IPS DF 4.7 (cell line): ENCODE results near the gene NPAS3.

Source experiments
- DNase-seq: peaks from one replicate; pipeline ENCODE4 v3.0.0-alpha.2; 2013; ENCODE audit warnings: low spot score; ENCODE audit errors: extremely low read depth

Gene NPAS3

GRCh38 chr14:33465846-33466700 lies 527.4 kb downstream of the NPAS3 start:
- DNase-seq = no peak

- no peak for DNase-seq
Measured at GRCh38 chr14:33467971-33468370, 529.3 kb downstream of the NPAS3 start.

DNA sequence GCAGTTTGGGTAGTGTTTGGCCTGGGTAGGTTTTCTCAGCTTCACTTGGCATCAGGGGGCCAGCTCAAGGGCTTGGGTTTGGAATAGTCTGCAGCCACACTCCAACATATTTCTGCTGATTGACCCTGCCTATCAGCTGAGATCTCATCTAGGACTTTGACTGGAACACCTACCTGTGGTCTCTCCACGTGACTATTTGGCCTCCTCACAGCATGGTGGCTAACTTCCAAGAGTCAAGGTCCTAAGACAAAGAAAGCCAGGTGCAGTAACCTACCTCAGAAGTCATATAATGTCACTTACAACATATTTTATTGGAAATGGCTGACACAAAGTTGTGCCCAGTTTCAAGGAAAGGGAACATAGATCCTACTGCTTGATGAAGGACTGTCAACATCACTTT lies 531.2 kb downstream of the NPAS3 start:
- DNase-seq = no peak

- no peak for DNase-seq
Measured at GRCh38 chr14:33471776-33472175, 533.1 kb downstream of the NPAS3 start.

- peak; percentile 82 for DNase-seq
Measured at GRCh38 chr14:33475623-33476022, 536.9 kb downstream of the NPAS3 start.

DNA sequence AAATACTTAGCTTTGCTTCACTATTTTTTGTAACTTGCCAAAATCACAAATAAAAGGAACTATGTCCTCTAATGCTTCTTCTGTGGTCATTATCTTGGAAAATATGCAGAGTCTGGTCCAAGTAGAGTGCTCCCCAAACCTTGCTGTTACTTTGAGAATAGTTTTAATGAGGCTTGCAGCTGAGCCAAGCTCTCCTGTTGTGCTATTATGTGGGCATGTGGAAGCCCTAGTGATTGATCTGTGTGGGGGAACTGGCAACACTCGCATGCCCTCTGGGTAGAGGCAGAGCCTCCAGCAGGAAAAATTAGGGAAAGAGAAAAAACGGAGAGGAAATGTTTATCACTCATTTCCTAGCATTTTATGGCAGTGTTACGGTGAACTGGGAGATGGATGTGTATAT lies 539.1 kb downstream of the NPAS3 start:
- no peak for DNase-seq

- no peak for DNase-seq
Measured at GRCh38 chr14:33480071-33480886, 541.6 kb downstream of the NPAS3 start.

- no peak for DNase-seq
Measured at GRCh38 chr14:33480887-33481184, 542.2 kb downstream of the NPAS3 start.

DNA sequence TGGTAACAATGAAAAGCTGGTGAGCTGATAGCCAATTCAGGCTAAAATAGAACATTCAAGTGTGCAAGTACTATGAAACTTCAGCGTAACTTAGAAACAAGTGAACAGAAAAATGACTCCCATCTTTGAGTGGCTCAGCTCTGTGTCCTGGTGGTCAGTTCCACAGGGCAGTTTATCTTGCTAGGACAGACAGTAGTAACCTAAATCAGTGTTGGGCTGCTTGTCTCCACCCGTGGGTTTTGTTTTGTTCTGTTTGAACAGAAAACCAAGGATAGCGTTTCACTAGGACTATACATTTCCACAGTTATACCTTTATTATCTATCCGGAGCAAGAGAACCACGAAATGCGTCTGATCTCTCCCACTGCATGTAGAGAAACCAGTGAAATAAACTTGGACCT lies 544.4 kb downstream of the NPAS3 start:
- no peak for DNase-seq

- no peak for DNase-seq
Measured at GRCh38 chr14:33483541-33483940, 544.9 kb downstream of the NPAS3 start.

DNA sequence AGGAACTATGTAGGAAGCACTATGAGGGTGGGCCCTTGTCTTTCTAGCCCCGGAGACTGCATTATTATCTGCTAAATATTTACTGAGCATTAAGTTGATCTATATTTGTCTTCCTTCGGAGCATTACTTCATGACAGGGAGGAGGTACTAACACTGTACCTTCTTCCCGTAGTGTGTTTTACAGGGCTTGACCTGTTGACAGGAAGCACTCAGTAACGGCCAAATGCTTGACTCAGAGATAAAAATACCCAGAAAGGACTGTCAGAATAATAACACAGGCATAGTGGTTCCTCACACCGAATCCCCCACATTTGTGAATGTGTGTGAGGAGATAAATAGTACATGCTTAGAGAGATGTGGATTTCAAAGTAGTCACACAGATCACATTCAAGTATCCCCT lies 545.6 kb downstream of the NPAS3 start:
- DNase-seq = no peak

DNA sequence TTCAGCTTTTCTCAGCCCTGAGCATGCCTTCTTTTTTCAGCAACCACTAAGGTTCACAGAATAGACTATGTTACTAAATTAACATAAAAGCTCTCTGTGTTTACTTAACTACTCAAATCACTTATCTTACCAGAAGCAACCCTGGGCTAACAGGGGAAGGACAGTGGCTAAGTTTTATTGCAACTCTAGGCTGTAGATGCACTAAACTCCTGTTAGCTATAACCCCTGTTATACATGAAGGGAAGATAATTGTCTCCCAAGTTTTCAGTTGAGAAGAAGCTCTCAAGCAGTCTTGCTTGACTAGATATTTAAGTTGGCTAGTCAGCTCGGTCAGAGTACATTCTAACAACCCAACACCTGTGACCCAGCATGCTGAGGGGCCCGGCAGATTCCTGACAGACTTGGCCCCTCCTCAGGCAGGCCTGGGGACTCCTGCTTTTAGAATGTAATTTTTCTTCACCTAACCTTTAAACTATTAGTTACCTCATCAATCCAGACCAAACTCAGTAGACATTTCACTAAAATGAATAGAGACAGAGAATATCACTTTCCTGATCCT lies 547.7 kb downstream of the NPAS3 start:
- no peak for DNase-seq

DNA sequence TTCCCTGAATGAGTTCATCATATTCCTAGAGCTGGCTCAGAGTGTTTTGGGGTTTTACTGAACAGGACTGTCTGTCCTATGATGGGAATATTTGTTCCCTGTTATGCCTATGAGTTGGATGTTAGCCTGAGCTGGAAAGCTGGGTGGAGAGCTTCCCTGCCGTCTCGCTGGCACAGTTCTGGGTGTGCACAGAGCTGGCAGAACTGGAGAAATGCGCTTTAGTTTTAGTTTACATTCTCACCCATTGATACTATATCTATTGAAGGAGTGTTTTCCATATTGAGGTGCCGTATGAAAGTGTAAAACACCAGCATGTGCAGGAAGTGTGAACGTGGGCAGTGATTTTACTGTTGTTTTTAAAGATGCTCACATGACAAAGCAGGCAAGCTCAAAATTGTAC lies 549.9 kb downstream of the NPAS3 start:
- no peak for DNase-seq

DNA sequence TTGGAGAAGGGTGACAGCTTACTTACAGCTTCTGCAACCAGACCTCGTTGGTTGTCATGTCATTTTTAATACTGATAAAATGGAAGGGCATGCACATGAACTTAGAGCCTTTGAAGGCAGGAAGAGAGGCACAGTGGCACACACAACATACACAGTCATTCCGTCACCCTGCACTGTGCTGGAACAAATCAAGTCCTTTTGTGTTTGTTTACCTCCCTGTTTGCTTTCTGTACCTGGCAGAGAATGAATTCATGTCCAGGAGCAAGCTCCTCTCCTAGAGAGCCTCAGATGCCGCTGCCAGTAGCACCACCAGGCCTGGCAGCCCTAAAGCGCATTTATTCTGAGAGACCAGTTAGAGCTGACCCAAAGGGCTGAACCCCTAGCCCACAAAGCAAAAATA lies 551.9 kb downstream of the NPAS3 start:
- no peak for DNase-seq

DNA sequence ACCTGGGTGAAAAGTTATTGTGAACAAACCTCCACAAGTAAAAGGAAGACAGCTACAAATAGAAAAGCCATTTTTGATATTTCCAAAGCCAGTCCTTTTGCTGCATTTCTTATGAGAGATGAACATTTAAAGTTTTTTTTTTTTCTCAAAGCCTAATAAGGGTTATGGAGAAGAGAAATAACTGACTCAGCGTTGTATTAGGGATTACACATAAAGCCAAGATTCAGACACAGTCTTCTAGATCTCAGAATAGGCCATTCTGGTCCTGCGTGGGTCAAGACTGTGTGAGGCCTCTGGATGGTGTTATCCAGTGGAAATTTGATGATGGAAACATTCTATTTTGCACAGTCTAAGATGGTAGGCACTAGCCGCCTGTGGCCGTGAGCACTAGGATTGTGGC lies 552.4 kb downstream of the NPAS3 start:
- DNase-seq = no peak

GRCh38 chr14:33492491-33492890 lies 553.8 kb downstream of the NPAS3 start:
- no peak for DNase-seq

- no peak for DNase-seq
Measured at GRCh38 chr14:33493266-33493665, 554.6 kb downstream of the NPAS3 start.

DNA sequence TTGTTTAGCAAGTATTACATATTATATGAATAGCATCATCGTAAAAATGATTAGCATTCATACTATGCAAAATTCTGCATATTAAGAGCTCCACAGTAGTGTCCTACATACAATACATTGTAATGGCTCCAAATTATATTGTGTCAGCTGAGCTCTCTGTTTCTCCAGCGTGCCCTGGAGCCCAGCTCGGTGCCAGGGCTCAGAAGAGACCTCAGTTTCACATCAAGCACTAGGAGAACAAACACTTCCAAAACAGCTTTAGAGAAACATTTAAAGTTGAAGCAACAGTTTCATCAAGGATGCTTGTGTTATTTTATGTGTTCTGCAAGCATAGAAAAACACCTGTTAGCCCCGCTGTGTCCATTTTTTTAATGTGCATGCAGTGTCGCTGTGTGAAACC lies 555.3 kb downstream of the NPAS3 start:
- DNase-seq = no peak

- DNase-seq = no peak
Measured at GRCh38 chr14:33499687-33500086, 561.0 kb downstream of the NPAS3 start.

GRCh38 chr14:33504246-33505099 lies 565.8 kb downstream of the NPAS3 start:
- DNase-seq = no peak

DNA sequence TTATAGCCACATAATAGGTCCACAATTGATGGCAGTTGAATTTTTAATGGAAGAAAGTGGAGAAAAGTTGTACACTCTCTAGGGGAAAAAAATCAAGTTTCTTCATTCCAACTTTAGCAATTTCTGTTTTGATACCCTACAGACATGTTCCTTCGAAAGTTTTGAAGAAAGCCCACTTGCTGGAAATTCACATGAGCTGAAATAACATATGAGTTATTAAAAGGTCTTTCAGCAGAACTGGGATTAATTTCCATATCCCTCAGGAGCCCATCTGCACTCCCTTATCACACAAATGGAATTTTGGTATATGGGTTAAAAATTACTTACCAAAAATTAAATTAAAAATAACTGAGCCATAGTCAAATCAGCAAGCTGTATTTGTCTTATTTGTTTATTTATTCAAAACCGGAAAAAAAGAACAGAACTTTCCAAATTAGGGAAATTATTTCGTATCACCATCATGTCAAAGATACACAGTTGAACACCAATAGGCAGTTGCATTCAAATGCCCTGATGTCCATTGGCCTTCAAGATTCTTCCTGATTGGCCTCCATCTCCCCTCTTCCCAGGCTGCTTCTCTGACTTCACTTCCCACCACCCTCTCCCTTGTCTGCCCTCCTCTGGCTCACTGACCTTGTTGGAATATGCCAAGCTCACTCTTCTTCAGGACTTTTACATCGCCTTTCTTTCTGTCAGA lies 566.7 kb downstream of the NPAS3 start:
- DNase-seq = no peak
